OCI-LY7 (cell line): ENCODE measurements around the gene DNAH17. TPM values are rescaled to one million over a fixed set of nuclear protein-coding genes. Genes with fewer than 3 reads are reported as not detected.

Experiments
- BruUV-seq: library from RNA; stranded (reverse); fragments of 400-500 nt; replicated peaks from 2 replicates; lab custom pipeline; 2021; lab: Mats Ljungman, UMichigan
- CTCF ChIA-PET: fragments of 300-600 bp; sonication (Branson Sonifier 250); formaldehyde crosslinking; loops from one replicate; lab custom pipeline; 2022; ENCODE audit warnings: antibody characterized with exemption; ENCODE audit not compliant: unreplicated experiment; lab: Charles Lee
- POLR2A ChIA-PET: fragments of 300-600 bp; sonication (Branson Sonifier 250); formaldehyde crosslinking; loops from one replicate; lab custom pipeline; 2022; ENCODE audit warnings: antibody characterized with exemption; lab: Charles Lee
- DNase-seq: peaks from one replicate; pipeline ENCODE4 v3.0.0-alpha.2; 2015; ENCODE audit warnings: low spot score
- H2AFZ ChIP-seq: fragments of 200-600 bp; sonication (generic), shearing (Covaris generic); 2 replicates; pipeline ENCODE4 v1.6.1; 2014; ENCODE audit warnings: mild to moderate bottlenecking, antibody characterized with exemption, low read length, moderate library complexity
- H3K27ac ChIP-seq: fragments of 200-600 bp; sonication (generic); 2 replicates; pipeline ENCODE4 v1.5.1; 2014; ENCODE audit warnings: mixed run types, low read depth, mild to moderate bottlenecking, moderate library complexity, low read length, inconsistent platforms; ENCODE audit not compliant: poor library complexity, severe bottlenecking
- H3K36me3 ChIP-seq: fragments of 200-600 bp; sonication (generic); 2 replicates; pipeline ENCODE4 v1.6.1; 2014; ENCODE audit warnings: mild to moderate bottlenecking, antibody characterized with exemption, low read length, moderate library complexity, mixed read lengths; ENCODE audit not compliant: insufficient read depth
- H3K4me1 ChIP-seq: fragments of 200-600 bp; sonication (generic); 2 replicates; pipeline ENCODE4 v1.5.1; 2014; ENCODE audit warnings: mild to moderate bottlenecking, low read length; ENCODE audit not compliant: insufficient read depth, poor library complexity, severe bottlenecking
- H3K4me2 ChIP-seq: fragments of 200-600 bp; sonication (generic); 2 replicates; pipeline ENCODE4 v1.6.1; 2014; ENCODE audit warnings: mild to moderate bottlenecking, low read length
- H3K4me3 ChIP-seq: fragments of 200-600 bp; sonication (generic); 2 replicates; pipeline ENCODE4 v1.5.1; 2014; ENCODE audit warnings: mild to moderate bottlenecking, low read depth, low read length; ENCODE audit not compliant: poor library complexity, severe bottlenecking
- H3K79me2 ChIP-seq: fragments of 200-600 bp; sonication (generic); 2 replicates; pipeline ENCODE4 v1.6.1; 2016; ENCODE audit warnings: low read depth, mild to moderate bottlenecking, low read length, moderate library complexity, mixed read lengths; ENCODE audit not compliant: insufficient read depth
- H3K9me2 ChIP-seq: fragments of 200-600 bp; sonication (generic); 2 replicates; pipeline ENCODE4 v1.6.1; 2016; ENCODE audit warnings: mild to moderate bottlenecking, low read length, mixed read lengths; ENCODE audit not compliant: insufficient read depth
- H3K9me3 ChIP-seq: fragments of 200-600 bp; sonication (generic); 2 replicates; pipeline ENCODE4 v1.6.1; 2014; ENCODE audit warnings: mild to moderate bottlenecking, mixed run types, low read length, mixed read lengths
- H4K20me1 ChIP-seq: fragments of 200-600 bp; sonication (generic); 2 replicates; pipeline ENCODE4 v1.6.1; 2014; ENCODE audit warnings: mild to moderate bottlenecking, antibody characterized with exemption, low read length, moderate library complexity, mixed read lengths; ENCODE audit not compliant: insufficient read depth
- CTCF ChIP-seq: fragments of 200-600 bp; sonication (generic); conservative IDR thresholded peaks from 2 replicates; pipeline ENCODE4 v1.5.1; 2014; ENCODE audit warnings: mild to moderate bottlenecking, antibody characterized with exemption, low read length, moderate library complexity, mixed read lengths
- EZH2phosphoT487 ChIP-seq: fragments of 200-600 bp; sonication (generic); IDR thresholded peaks from 2 replicates; pipeline ENCODE4 v1.6.1; 2018; ENCODE audit warnings: low read depth, borderline replicate concordance, mild to moderate bottlenecking, mixed run types, antibody characterized with exemption, low read length, moderate library complexity, mixed read lengths
- intact Hi-C: fragments of 100-400 bp; cut with micrococcal nuclease; formaldehyde crosslinking; loops from one replicate; pipeline ENCODE4 v1.10.0; 2022; ENCODE audit not compliant: unreplicated experiment
- total RNA-seq, 2 experiments: library from RNA; depleted of rRNA in 1 of 2; stranded (reverse); fragments of >200 nt in 1 of 2; shearing (Covaris generic) in 1 of 2; gene quantifications; 2 replicates each; pipeline ENCODE4 v1.2.3, GENCODE V29; 2014 to 2022

DNAH17 gene
- total RNA-seq, 2 experiments from 2014 or later, result 0.89 to 1.1 TPM

- Histone ChIP-seq H3K9me2 (no peaks in the 10 kb centered on the region), H3K4me3 (no peak overlapping the region), H3K36me3 (no peaks in the 10 kb centered on the region), H3K4me2 (no peak overlapping the region), H4K20me1 (no peaks in the 10 kb centered on the region), H3K27ac (no peak overlapping the region), H3K9me3 (no peaks in the 10 kb centered on the region), H3K4me1 (peaks cover 15% of the 10 kb centered on the region), H3K79me2 (no peaks in the 10 kb centered on the region), H2AFZ (no peak overlapping the region)
- ChIA-PET POLR2A (no interaction called here), CTCF (no interaction called here)
- no peak for TF ChIP-seq EZH2phosphoT487
- TF ChIP-seq CTCF, result no peak
- intact Hi-C loops, result no loop called here
- no peak for DNase-seq
- BruUV-seq, result no TSS peak
Observed at GRCh38 chr17:78568494-78569115, 8.6 kb downstream of the DNAH17 start.

GRCh38 chr17:78567991-78568390, 9.2 kb downstream of the DNAH17 start:
- H4K20me1 ChIP-seq, result no peaks in the 10 kb centered on the region
- no peaks in the 10 kb centered on the region for H3K79me2 ChIP-seq
- H3K9me3 ChIP-seq, result no peaks in the 10 kb centered on the region
- no peak overlapping the region for H3K27ac ChIP-seq
- no peak for TF ChIP-seq EZH2phosphoT487
- TF ChIP-seq CTCF, result no peak
- intact Hi-C loops, result no loop called here
- H2AFZ ChIP-seq, result no peak overlapping the region
- DNase-seq, result no peak
- no peak overlapping the region for H3K4me3 ChIP-seq
- H3K4me2 ChIP-seq, result no peak overlapping the region
- H3K4me1 ChIP-seq, result peaks cover 14% of the 10 kb centered on the region
- no peaks in the 10 kb centered on the region for H3K9me2 ChIP-seq
- ChIA-PET POLR2A (no interaction called here), CTCF (no interaction called here)
- no TSS peak for BruUV-seq
- H3K36me3 ChIP-seq, result no peaks in the 10 kb centered on the region

DNA sequence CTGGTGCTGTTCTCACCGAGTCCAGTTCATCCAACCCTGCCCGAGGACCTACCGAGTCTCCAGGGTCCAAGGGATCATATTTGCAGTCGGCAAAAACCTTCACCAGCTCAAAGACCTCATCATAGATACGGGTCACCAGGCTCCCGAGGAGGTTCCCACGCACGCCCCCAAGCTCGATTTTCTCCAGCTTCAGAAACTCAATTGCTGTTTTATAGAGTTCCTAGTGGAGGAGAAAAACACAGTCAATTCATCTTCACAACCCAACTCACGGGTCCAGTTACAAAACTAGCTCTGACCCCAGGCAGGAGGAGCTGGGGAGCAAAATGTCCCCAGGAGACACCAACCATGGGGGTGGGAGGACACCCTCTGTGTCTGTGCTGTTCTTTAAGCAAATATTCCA, 10.2 kb downstream of the DNAH17 start:
- intact Hi-C loops, result no loop called here
- no peaks in the 10 kb centered on the region for H3K9me3 ChIP-seq
- TF ChIP-seq EZH2phosphoT487 (no peak), CTCF (no peak)
- no peaks in the 10 kb centered on the region for H4K20me1 ChIP-seq
- no peaks in the 10 kb centered on the region for H3K79me2 ChIP-seq
- H3K4me2 ChIP-seq, result no peak overlapping the region
- no TSS peak for BruUV-seq
- no peak overlapping the region for H2AFZ ChIP-seq
- H3K36me3 ChIP-seq, result no peaks in the 10 kb centered on the region
- DNase-seq, result no peak
- H3K4me1 ChIP-seq, result peaks cover 3% of the 10 kb centered on the region
- POLR2A ChIA-PET, result no interaction called here
- no peak overlapping the region for H3K4me3 ChIP-seq
- no peak overlapping the region for H3K27ac ChIP-seq
- H3K9me2 ChIP-seq, result no peaks in the 10 kb centered on the region
- CTCF ChIA-PET, result no interaction called here
